K562 (cell line): ENCODE measurements around the gene DRAXIN. TPM values are rescaled to one million over a fixed set of nuclear protein-coding genes. Genes with fewer than 3 reads are reported as not detected.
A peak's percentile ranks its signal among the peaks of the same experiment; 100 is the strongest.

ENCODE experiments used
- CBFA2T3 ChIP-seq: fragments of 450-650 bp; IDR thresholded peaks from 2 replicates; pipeline ENCODE4 v1.6.1; 2017
- GABPB1 ChIP-seq: sonication (generic); formaldehyde crosslinking; IDR thresholded peaks from 2 replicates; pipeline ENCODE4 v1.8.0; 2022; ENCODE audit warnings: mild to moderate bottlenecking, missing genetic modification reagents
- GTF2A2 ChIP-seq: IDR thresholded peaks from 2 replicates; pipeline ENCODE4 v1.6.1; 2016; ENCODE audit warnings: mild to moderate bottlenecking, missing genetic modification characterization, missing compliant biosample characterization
- KLF1 ChIP-seq: fragments of 450-650 bp; IDR thresholded peaks from 2 replicates; pipeline ENCODE4 v1.6.1; 2016; ENCODE audit warnings: missing genetic modification characterization, missing compliant biosample characterization
- SLC30A9 ChIP-seq: fragments of 250-450 bp; sonication (Bioruptor Pico); IDR thresholded peaks from 2 replicates; pipeline ENCODE4 v1.8.0; 2022; ENCODE audit warnings: mild to moderate bottlenecking, moderate library complexity
- SMARCA4 ChIP-seq: fragments of 450-650 bp; IDR thresholded peaks from 2 replicates; pipeline ENCODE4 v1.6.1; 2016
- TFAP4 ChIP-seq: sonication (generic); formaldehyde crosslinking; IDR thresholded peaks from 2 replicates; pipeline ENCODE4 v1.8.0; 2022; ENCODE audit warnings: missing genetic modification reagents, mild to moderate bottlenecking, moderate library complexity, borderline replicate concordance
- ZBTB8A ChIP-seq: fragments of 450-650 bp; IDR thresholded peaks from 2 replicates; pipeline ENCODE4 v1.6.1; 2018; ENCODE audit warnings: mild to moderate bottlenecking, moderate library complexity; ENCODE audit not compliant: partially characterized antibody
- ZFP36 ChIP-seq: fragments of 150-350 bp; IDR thresholded peaks from 2 replicates; pipeline ENCODE4 v1.6.1; 2018; ENCODE audit warnings: low read length, low read depth; ENCODE audit not compliant: partially characterized antibody
- ZNF57 ChIP-seq: fragments of 450-650 bp; formaldehyde crosslinking; IDR thresholded peaks from 2 replicates; pipeline ENCODE4 v1.4.0; 2020; ENCODE audit warnings: mild to moderate bottlenecking, moderate library complexity
- ZNF668 ChIP-seq: fragments of 250-450 bp; sonication (Bioruptor Pico); IDR thresholded peaks from 2 replicates; pipeline ENCODE4 v1.8.0; 2022; ENCODE audit warnings: mild to moderate bottlenecking, inconsistent platforms
- polyA plus RNA-seq, 8 experiments: library from polyadenylated mRNA; depleted of rRNA in 4 of 8; stranded (reverse) in 5 of 8; unstranded in 3 of 8; fragments of >200 nt; fragmentation: Nextera tagmentation in 2 of 8; fragmentation: Illumina TruSeq in 1 of 8; extraction: Ambion mirVana in 2 of 8; extraction: Trizol in 1 of 8; gene quantifications; 2 replicates each; pipeline versions ENCODE4 v1.2.1 to v1.2.3, GENCODE V29; 2011 to 2014; ENCODE audit warnings: inconsistent platforms in 1 of 8, missing spikeins in 1 of 8
- total RNA-seq, 7 experiments: library from RNA; depleted of rRNA in 6 of 7; stranded (reverse); fragments of >200 nt in 6 of 7; fragmentation: Illumina TruSeq in 2 of 7; extraction: Trizol in 2 of 7; gene quantifications; 2 replicates each; pipeline versions ENCODE4 v1.2.1 to v1.2.3, GENCODE V29; 2011 to 2021; ENCODE audit warnings: low replicate concordance in 1 of 7
- TF ChIP-seq, protein P1 (sequence below), 2 experiments: fragments of 450-650 bp in 1 of 2; sonication (generic) in 1 of 2; formaldehyde crosslinking in 1 of 2; IDR thresholded peaks; 2 replicates each; pipeline versions ENCODE4 v1.7.1 to v1.9.0; 2016 to 2022; ENCODE audit warnings: inconsistent platforms in 1 of 2, mild to moderate bottlenecking in 1 of 2, missing genetic modification reagents in 1 of 2
- TF ChIP-seq, protein P2 (sequence below): sonication (generic); formaldehyde crosslinking; IDR thresholded peaks from 2 replicates; pipeline ENCODE4 v1.8.0; 2022; ENCODE audit warnings: mild to moderate bottlenecking, missing genetic modification reagents

Gene DRAXIN
- total and polyA plus RNA-seq, 9 of the 15 experiments (the other 6 are each of a cell fraction or from before 2014, with no cell fraction given) = 0.01 to 0.04 (median 0.01) TPM; not detected in 6

GRCh38 chr1:11680270-11681070 lies 11.0 kb upstream of the DRAXIN start (continued):
- TF ChIP-seq, protein P1, sequence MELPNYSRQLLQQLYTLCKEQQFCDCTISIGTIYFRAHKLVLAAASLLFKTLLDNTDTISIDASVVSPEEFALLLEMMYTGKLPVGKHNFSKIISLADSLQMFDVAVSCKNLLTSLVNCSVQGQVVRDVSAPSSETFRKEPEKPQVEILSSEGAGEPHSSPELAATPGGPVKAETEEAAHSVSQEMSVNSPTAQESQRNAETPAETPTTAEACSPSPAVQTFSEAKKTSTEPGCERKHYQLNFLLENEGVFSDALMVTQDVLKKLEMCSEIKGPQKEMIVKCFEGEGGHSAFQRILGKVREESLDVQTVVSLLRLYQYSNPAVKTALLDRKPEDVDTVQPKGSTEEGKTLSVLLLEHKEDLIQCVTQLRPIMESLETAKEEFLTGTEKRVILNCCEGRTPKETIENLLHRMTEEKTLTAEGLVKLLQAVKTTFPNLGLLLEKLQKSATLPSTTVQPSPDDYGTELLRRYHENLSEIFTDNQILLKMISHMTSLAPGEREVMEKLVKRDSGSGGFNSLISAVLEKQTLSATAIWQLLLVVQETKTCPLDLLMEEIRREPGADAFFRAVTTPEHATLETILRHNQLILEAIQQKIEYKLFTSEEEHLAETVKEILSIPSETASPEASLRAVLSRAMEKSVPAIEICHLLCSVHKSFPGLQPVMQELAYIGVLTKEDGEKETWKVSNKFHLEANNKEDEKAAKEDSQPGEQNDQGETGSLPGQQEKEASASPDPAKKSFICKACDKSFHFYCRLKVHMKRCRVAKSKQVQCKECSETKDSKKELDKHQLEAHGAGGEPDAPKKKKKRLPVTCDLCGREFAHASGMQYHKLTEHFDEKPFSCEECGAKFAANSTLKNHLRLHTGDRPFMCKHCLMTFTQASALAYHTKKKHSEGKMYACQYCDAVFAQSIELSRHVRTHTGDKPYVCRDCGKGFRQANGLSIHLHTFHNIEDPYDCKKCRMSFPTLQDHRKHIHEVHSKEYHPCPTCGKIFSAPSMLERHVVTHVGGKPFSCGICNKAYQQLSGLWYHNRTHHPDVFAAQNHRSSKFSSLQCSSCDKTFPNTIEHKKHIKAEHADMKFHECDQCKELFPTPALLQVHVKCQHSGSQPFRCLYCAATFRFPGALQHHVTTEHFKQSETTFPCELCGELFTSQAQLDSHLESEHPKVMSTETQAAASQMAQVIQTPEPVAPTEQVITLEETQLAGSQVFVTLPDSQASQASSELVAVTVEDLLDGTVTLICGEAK (IDR thresholded peaks at IDR 0.05) = no peak; the same call in 1 of the 2 replicates
- TF ChIP-seq, protein P1 (CRISPR knock-in tag; IDR thresholded peaks at IDR 0.05) = no peak
- TF ChIP-seq GTF2A2 (tag) (peak; percentile 43; the same call in 1 of the 2 replicates), ZNF668 (CRISPR knock-in tag) (no peak), GABPB1 (CRISPR knock-in tag) (no peak), TFAP4 (CRISPR knock-in tag) (no peak; the same call in 1 of the 2 replicates), KLF1 (no peak), ZFP36 (peak; percentile 41), CBFA2T3 (no peak), ZBTB8A (no peak), SLC30A9 (CRISPR knock-in tag) (no peak), SMARCA4 (no peak), ZNF57 (peak; percentile 70; the same call in 1 of the 2 replicates)
- TF ChIP-seq, protein P2, sequence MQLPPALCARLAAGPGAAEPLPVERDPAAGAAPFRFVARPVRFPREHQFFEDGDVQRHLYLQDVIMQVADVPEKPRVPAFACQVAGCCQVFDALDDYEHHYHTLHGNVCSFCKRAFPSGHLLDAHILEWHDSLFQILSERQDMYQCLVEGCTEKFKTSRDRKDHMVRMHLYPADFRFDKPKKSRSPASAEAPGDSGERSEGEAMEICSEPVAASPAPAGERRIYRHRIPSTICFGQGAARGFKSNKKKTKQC (CRISPR knock-in tag) = no peak
